Right atrium auricular region (tissue), 2 donors: ENCODE measurements around the gene MXRA8. TPM values are rescaled to one million over a fixed set of nuclear protein-coding genes. Genes with fewer than 3 reads are reported as not detected.

ENCODE experiments used
- DNase-seq: peaks from one replicate; pipeline ENCODE4 v3.0.0-alpha.2; 2019; ENCODE audit warnings: low spot score
- H3K27ac ChIP-seq, 2 donors: fragments of 200-600 bp; sonication (generic); 1 replicate in 1 of 2; 2 replicates in 1 of 2; pipeline ENCODE4 v1.5.1; 2016 to 2019
- H3K27me3 ChIP-seq, 2 donors: fragments of 200-600 bp; sonication (generic); one replicate each; pipeline versions ENCODE4 v1.5.1 to v1.6.0; 2017 to 2019
- H3K36me3 ChIP-seq: fragments of 200-600 bp; sonication (generic); one replicate; pipeline ENCODE4 v1.5.1; 2016
- H3K4me1 ChIP-seq, 2 donors: fragments of 200-600 bp; sonication (generic); one replicate each; pipeline versions ENCODE4 v1.5.1 to v1.6.0; 2017 to 2019
- H3K4me3 ChIP-seq, 2 donors: fragments of 200-600 bp; sonication (generic); 1 replicate in 1 of 2; 2 replicates in 1 of 2; pipeline ENCODE4 v1.5.1; 2017 to 2019; ENCODE audit warnings: mild to moderate bottlenecking in 1 of 2, moderate library complexity in 1 of 2
- H3K9me3 ChIP-seq, 2 donors: fragments of 200-600 bp; sonication (generic); one replicate each; pipeline ENCODE4 v1.5.1; 2019
- total RNA-seq, 2 donors: library from RNA; depleted of rRNA; stranded (reverse); fragments of >200 nt; gene quantifications; one replicate each; pipeline ENCODE4 v1.1.0, GENCODE V29; 2016
- TF ChIP-seq, protein P1 (sequence below), 2 donors: fragments of 200-600 bp; sonication (generic); IDR thresholded peaks; one replicate each; pipeline ENCODE4 v1.5.1; 2019; ENCODE audit warnings: antibody characterized with exemption in 2 of 2

The MXRA8 gene
- total RNA-seq, 2 donors from 2014 or later, result 53.4 to 58.6 TPM

DNA sequence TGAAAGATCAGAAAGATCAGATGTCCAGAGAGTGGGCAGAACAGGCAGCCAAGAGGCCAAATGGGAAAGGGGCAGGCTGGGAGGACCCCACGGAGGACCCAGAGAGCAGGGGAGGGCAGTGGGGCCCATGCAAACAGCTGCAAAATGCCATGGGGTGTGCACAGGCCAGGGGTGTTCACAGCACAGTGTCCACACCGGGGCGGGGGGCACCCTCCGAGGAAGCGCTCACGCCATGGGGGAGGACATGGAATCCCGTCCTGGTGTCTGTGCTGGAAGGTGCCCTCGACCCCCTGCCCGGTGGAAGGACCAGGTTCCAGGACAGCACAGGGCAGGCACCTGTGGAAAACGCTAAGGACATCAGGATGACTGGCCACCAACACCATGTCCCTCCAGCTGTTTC, 35.4 kb downstream of the MXRA8 start:
- peaks cover 0 to 60% of the 10 kb centered on the region in 2 donors for H3K4me1 ChIP-seq
- no peak for DNase-seq
- no peak overlapping the region for H3K4me3 ChIP-seq
- TF ChIP-seq, protein P1, sequence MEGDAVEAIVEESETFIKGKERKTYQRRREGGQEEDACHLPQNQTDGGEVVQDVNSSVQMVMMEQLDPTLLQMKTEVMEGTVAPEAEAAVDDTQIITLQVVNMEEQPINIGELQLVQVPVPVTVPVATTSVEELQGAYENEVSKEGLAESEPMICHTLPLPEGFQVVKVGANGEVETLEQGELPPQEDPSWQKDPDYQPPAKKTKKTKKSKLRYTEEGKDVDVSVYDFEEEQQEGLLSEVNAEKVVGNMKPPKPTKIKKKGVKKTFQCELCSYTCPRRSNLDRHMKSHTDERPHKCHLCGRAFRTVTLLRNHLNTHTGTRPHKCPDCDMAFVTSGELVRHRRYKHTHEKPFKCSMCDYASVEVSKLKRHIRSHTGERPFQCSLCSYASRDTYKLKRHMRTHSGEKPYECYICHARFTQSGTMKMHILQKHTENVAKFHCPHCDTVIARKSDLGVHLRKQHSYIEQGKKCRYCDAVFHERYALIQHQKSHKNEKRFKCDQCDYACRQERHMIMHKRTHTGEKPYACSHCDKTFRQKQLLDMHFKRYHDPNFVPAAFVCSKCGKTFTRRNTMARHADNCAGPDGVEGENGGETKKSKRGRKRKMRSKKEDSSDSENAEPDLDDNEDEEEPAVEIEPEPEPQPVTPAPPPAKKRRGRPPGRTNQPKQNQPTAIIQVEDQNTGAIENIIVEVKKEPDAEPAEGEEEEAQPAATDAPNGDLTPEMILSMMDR (IDR thresholded peaks at IDR 0.05), result no peak
- no peaks in the 10 kb centered on the region for H3K27me3 ChIP-seq
- no peaks in the 10 kb centered on the region for H3K9me3 ChIP-seq
- peaks cover 36% of the 10 kb centered on the region for H3K36me3 ChIP-seq
- no peak overlapping the region for H3K27ac ChIP-seq

DNA sequence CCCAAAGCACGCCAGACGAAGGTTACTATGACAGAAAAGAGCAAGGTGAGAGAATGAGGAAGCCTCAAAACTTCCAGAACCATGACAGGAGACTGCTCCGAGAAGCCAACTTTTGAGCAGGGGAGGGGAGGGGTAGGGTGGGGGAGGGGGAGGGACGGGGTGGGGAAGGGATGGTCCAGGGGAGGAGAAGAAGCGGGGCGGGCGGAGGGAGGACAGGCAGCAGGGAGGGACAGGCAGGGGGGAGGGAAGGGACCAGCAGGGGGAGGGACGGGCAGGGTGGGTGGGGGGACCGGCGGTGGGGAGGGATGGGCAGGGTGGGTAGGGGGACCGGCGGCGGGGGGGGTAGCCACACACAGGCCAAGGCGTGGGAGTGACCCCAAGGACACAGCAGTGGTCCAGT, 35.9 kb downstream of the MXRA8 start:
- Histone ChIP-seq H3K4me3 (no peak overlapping the region), H3K36me3 (peaks cover 30% of the 10 kb centered on the region), H3K9me3 (no peaks in the 10 kb centered on the region), H3K4me1 (peaks cover 0 to 65% of the 10 kb centered on the region in 2 donors), H3K27me3 (no peaks in the 10 kb centered on the region), H3K27ac (no peak overlapping the region)
- TF ChIP-seq, protein P1 (IDR thresholded peaks at IDR 0.05), result no peak
- no peak for DNase-seq

DNA sequence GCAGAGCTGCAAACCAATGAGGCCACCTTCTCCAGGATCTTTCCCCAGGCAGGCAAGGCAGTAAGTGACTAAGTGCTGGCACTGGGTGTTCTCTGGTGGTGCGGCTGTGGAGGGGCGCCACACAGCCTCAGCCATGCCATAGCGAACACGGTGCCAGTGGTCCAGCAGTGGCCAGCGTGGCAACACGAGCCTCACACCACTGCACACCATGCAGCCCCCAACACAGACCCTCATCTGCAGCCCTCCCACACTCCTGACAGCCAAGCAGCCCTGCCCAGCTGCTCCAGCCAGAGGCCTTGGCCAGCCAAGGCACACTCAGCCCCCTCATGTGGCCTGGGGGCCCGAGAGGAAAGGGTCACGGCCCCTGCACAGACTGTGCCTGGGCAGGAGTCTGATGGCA, 36.9 kb downstream of the MXRA8 start:
- H3K27ac ChIP-seq, result no peak overlapping the region
- peaks cover 0 to 58% of the 10 kb centered on the region in 2 donors for H3K4me1 ChIP-seq

DNA sequence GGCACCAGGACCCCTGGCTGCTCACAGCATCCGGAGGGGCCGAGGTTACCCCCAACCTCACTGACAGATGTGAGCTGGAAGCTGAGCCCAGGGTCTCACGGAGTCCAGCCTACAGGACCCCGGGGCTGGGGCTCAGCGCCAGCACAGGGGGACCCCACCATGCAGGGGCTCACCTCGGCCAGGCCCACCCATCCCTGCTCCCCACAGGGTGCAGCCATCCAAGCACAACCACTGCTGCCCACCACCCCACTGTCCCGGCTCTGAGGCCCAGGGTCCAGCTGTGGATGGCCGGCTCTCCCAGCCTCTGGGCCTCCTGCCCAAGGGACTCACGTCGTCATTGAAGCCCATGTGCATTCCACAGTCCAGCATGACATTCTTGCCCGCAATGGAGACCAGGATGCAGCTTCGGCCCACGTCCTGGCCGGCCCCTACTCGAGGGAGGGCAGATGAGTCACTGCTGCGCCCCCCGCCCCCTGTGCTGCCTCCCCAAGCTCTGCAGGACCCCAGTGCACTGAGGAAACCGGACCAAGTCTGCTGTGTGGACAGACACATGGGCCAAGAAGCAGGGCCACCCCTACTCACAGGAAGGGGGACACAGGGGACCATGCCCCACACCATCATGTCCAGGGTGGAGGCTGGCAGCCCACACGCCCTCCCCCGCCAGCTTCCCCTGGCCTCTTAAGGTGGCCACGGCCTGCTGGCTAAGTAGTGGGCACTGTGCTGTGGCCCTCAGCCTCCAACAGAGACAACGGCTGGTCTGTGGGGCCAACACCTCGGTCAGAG, 37.5 kb downstream of the MXRA8 start:
- H3K4me1 ChIP-seq, result peaks cover 0 to 52% of the 10 kb centered on the region in 2 donors
- TF ChIP-seq, protein P1 (IDR thresholded peaks at IDR 0.05), result no peak
- no peak overlapping the region for H3K27ac ChIP-seq
- peaks cover 30% of the 10 kb centered on the region for H3K36me3 ChIP-seq
- no peak overlapping the region for H3K4me3 ChIP-seq
- H3K27me3 ChIP-seq, result no peaks in the 10 kb centered on the region
- no peaks in the 10 kb centered on the region for H3K9me3 ChIP-seq
- DNase-seq, result no peak

More for the DNA sequence above, 36.9 kb downstream of the MXRA8 start:
- peaks cover 27% of the 10 kb centered on the region for H3K36me3 ChIP-seq
- H3K4me3 ChIP-seq, result no peak overlapping the region
- no peaks in the 10 kb centered on the region for H3K27me3 ChIP-seq
- no peaks in the 10 kb centered on the region for H3K9me3 ChIP-seq
- DNase-seq, result no peak
- TF ChIP-seq, protein P1 (IDR thresholded peaks at IDR 0.05), result no peak

DNA sequence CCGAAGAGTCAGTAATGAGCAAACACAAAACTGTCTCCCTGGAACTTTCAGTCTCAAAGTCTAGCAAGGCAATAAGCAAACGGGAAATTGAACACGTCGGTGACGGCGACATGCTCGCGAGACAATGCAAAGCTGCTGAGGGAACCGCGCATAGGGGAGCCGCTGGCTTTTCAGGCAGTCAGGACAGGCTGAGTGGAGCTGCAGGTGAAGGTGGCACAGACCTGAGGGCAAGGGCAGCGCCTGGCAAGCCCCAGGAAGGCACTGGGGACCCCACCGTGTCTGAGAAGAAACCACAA, 38.8 kb downstream of the MXRA8 start:
- H3K4me3 ChIP-seq, result no peak overlapping the region

More for the DNA sequence above, 38.8 kb downstream of the MXRA8 start:
- Histone ChIP-seq H3K27ac (no peak overlapping the region), H3K4me1 (peaks cover 0 to 41% of the 10 kb centered on the region in 2 donors), H3K36me3 (peaks cover 39% of the 10 kb centered on the region), H3K27me3 (no peaks in the 10 kb centered on the region), H3K9me3 (no peaks in the 10 kb centered on the region)
- no peak for DNase-seq
- TF ChIP-seq, protein P1 (IDR thresholded peaks at IDR 0.05), result no peak
